Naive thymus-derived CD4-positive, alpha-beta T cell (primary cell): Measurements from ENCODE around the gene UPK2. TPM values are rescaled to one million over a fixed set of nuclear protein-coding genes. Genes with fewer than 3 reads are reported as not detected.

Experiments used
- ATAC-seq: fragments of 150-1000 bp; cut with Tn5 transposase; 2 replicates; pipeline ENCODE4 v1.10.0; 2021; ENCODE audit warnings: mild to moderate bottlenecking, moderate library complexity
- CTCF ChIA-PET: fragments of 350-600 bp; sonication (Branson Sonifier 250); formaldehyde crosslinking; loops from one replicate; lab custom pipeline; 2021; ENCODE audit warnings: antibody characterized with exemption; lab: Charles Lee
- POLR2A ChIA-PET: fragments of 350-600 bp; sonication (Branson Sonifier 250); formaldehyde crosslinking; loops from one replicate; lab custom pipeline; 2021; ENCODE audit warnings: antibody characterized with exemption, inconsistent platforms; lab: Charles Lee
- DNase-seq, 9 donors: peaks; one replicate each; pipeline versions ENCODE4 v3.0.0 to v3.0.0-alpha.2; 2020 to 2022; ENCODE audit warnings: mixed read lengths in 1 of 9
- H3K27ac ChIP-seq: one replicate; pipeline ENCODE4 v1.7.0; 2013; ENCODE audit warnings: mild to moderate bottlenecking, low read depth, low read length, moderate library complexity
- H3K27me3 ChIP-seq, 2 donors: one replicate each; pipeline ENCODE4 v1.7.0; 2013; ENCODE audit warnings: low read length in 2 of 2, mild to moderate bottlenecking in 2 of 2, moderate library complexity in 2 of 2; ENCODE audit not compliant: control insufficient read depth in 2 of 2, insufficient read depth in 2 of 2
- H3K36me3 ChIP-seq, 3 experiments: 1 replicate in 2 of 3; 2 replicates in 1 of 3; pipeline ENCODE4 v1.7.0; 2013; ENCODE audit warnings: low read length in 3 of 3, mild to moderate bottlenecking in 3 of 3, moderate library complexity in 1 of 3; ENCODE audit not compliant: insufficient read depth in 3 of 3, control insufficient read depth in 2 of 3
- H3K4me1 ChIP-seq, 2 donors: one replicate each; pipeline ENCODE4 v1.7.0; 2013; ENCODE audit warnings: low read length in 2 of 2, mild to moderate bottlenecking in 2 of 2, moderate library complexity in 1 of 2; ENCODE audit not compliant: control insufficient read depth in 2 of 2, insufficient read depth in 2 of 2
- H3K4me3 ChIP-seq: 2 replicates; pipeline ENCODE4 v1.7.0; 2013; ENCODE audit warnings: mild to moderate bottlenecking, low read length
- H3K9me3 ChIP-seq, 3 experiments: 1 replicate in 2 of 3; 2 replicates in 1 of 3; pipeline ENCODE4 v1.7.0; 2013; ENCODE audit warnings: low read length in 3 of 3; ENCODE audit not compliant: control insufficient read depth in 2 of 3
- H3K27ac Mint-ChIP-seq, 9 donors: one replicate each; pipeline ENCODE4 v1.8.0; 2020 to 2022; ENCODE audit warnings: mixed read lengths in 9 of 9, mild to moderate bottlenecking in 8 of 9, moderate library complexity in 5 of 9, inconsistent platforms in 2 of 9
- H3K27me3 Mint-ChIP-seq, 5 donors: one replicate each; pipeline ENCODE4 v1.8.0; 2021 to 2022; ENCODE audit warnings: mixed read lengths in 5 of 5, mild to moderate bottlenecking in 1 of 5
- H3K36me3 Mint-ChIP-seq, 5 donors: one replicate each; pipeline ENCODE4 v1.8.0; 2020 to 2022; ENCODE audit warnings: mixed read lengths in 5 of 5, mild to moderate bottlenecking in 3 of 5, inconsistent platforms in 1 of 5
- H3K4me1 Mint-ChIP-seq, 7 donors: one replicate each; pipeline ENCODE4 v1.8.0; 2020 to 2022; ENCODE audit warnings: mixed read lengths in 7 of 7, mild to moderate bottlenecking in 3 of 7, inconsistent platforms in 1 of 7
- H3K4me3 Mint-ChIP-seq, 10 donors: one replicate each; pipeline ENCODE4 v1.8.0; 2020 to 2022; ENCODE audit warnings: mild to moderate bottlenecking in 10 of 10, mixed read lengths in 10 of 10, moderate library complexity in 6 of 10, inconsistent platforms in 2 of 10
- H3K9me3 Mint-ChIP-seq, 11 donors: one replicate each; pipeline ENCODE4 v1.8.0; 2020 to 2022; ENCODE audit warnings: mixed read lengths in 11 of 11, mild to moderate bottlenecking in 4 of 11, inconsistent platforms in 1 of 11, moderate library complexity in 1 of 11
- intact Hi-C, 2 donors: fragments of 100-400 bp; cut with micrococcal nuclease; formaldehyde crosslinking; loops; one replicate each; pipeline ENCODE4 v1.15.1; 2023
- polyA plus RNA-seq, 2 donors: library from polyadenylated mRNA; unstranded; fragments of 300-500 nt; fragmentation: Illumina TruSeq; gene quantifications; one replicate each; pipeline ENCODE4 v1.2.3, GENCODE V29; 2021
- total RNA-seq, 6 experiments: library from RNA in 5 of 6; stranded (reverse) in 5 of 6; gene quantifications; 1 replicate in 5 of 6; 2 replicates in 1 of 6; pipeline ENCODE4 v1.2.3 and lab custom pipeline; 2021 to 2026

Gene UPK2
- total and polyA plus RNA-seq, 7 experiments from 2014 or later = 0.24 to 0.51 TPM; not detected in 5

DNA sequence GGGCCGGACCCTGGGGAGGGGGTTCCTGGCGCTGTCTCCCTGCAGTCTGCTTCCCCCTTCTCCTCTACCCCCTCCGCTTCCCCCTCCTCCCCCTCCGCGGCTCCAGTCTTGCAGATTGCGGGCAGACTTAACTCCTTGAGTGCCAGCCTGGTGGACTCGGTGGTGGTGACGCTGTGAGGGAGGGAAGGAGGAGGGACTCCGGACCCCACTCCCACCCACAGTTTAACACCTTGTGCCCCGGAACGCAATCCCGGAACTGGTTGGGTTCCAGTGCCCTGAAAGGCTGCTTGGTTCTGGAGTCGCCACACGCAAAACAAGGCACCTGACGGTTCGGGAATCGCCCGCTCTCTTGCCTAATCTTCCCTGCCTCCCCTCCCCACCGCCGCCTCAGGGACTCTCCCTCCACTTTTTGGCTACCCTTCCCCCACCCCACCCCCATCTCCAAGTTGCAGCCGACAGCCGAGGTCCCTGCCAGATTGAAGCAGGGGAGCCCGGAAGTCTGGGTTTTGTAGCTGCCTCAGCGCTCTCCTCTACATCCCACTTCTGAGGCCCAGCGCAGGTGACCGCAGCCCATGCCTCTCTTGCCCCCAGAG lies 26.5 kb upstream of the UPK2 start:
- peak overlapping the region; percentile 96 to 100 (median 99) for H3K27ac Mint-ChIP-seq
- peak in 8 of 9 donors; percentile 67 to 91 (median 84) for DNase-seq
- peak overlapping the region; percentile 81 for H3K4me3 ChIP-seq
- H3K36me3 ChIP-seq = peaks cover 0 to 14% (median 0%) of the 10 kb centered on the region in 3 experiments
- H3K27me3 Mint-ChIP-seq = peaks cover 0 to 2% (median 0%) of the 10 kb centered on the region in 5 donors
- ChIA-PET CTCF (interaction anchor here (0.5 to 2.9 kb wide), 12 partner anchors 10 to 430 kb away, joined by 3 to 16 read pairs (median 3); no protein-coding TSS in a partner anchor), POLR2A (interaction anchor here (0.7 to 5.0 kb wide), 15 partner anchors 10 to 237 kb away, joined by 3 to 76 read pairs (median 5); partner anchors contain the start of genes DDX6, SLC37A4 and VPS11)
- no peaks in the 10 kb centered on the region for H3K9me3 ChIP-seq
- H3K4me1 ChIP-seq = peaks cover 25 to 36% of the 10 kb centered on the region in 2 donors
- no peaks in the 10 kb centered on the region for H3K27me3 ChIP-seq
- peak overlapping the region; percentile 86 to 98 (median 95) for H3K4me3 Mint-ChIP-seq
- H3K27ac ChIP-seq = peak overlapping the region; percentile 96
- intact Hi-C loops = loop anchor here (1.0 to 5.0 kb wide), 14 partner anchors 27 to 707 kb away; partner anchors contain the start of genes KMT2A (in 2 of the 2), UPK2 (in 2 of the 2), ARCN1 (in 1 of the 2) and C2CD2L (in 1 of the 2)
- peaks cover 0 to 7% (median 0%) of the 10 kb centered on the region in 11 donors for H3K9me3 Mint-ChIP-seq
- peaks cover 0 to 5% (median 0%) of the 10 kb centered on the region in 5 donors for H3K36me3 Mint-ChIP-seq
- peak; percentile 23 for ATAC-seq
- H3K4me1 Mint-ChIP-seq = peaks cover 27 to 54% (median 46%) of the 10 kb centered on the region in 7 donors

DNA sequence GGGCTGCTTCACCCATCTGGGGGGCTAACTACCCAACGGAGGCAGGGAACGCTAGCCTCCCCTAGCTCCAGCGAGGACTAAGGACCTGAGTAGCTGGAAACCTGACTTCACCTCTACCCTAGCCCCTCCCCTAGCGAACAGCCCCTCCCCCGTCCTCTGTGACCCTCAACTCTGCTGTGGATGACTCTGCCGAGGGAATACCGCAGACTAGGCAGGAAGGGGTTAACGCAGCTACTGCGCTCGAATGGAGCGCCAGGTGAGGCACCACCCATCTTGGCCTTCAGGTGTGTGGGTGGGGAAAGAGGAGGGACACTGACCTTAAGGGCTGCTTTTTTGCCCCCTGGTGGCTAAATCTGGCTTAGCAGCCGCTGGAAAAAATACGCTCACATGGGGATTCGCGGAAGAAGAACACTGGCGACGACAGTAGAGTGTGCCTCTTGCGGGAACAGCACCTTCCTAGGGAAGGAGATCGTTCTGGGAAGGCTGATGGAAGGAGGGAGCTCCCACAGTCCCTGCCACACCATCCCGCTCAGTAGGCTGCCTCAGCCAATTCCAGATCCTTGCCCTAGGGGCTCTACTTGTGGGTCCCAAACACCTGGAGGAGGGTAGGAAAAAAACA lies 25.9 kb upstream of the UPK2 start:
- Histone ChIP-seq H3K27me3 (no peaks in the 10 kb centered on the region), H3K36me3 (peaks cover 0 to 7% (median 0%) of the 10 kb centered on the region in 3 experiments), H3K4me1 (peaks cover 25 to 36% of the 10 kb centered on the region in 2 donors), H3K4me3 (peak overlapping the region; percentile 81), H3K9me3 (no peaks in the 10 kb centered on the region), H3K27ac (peak overlapping the region; percentile 96)
- intact Hi-C loops = loop anchor here (1.0 kb wide), 3 partner anchors 26 to 271 kb away; partner anchors contain the start of gene UPK2 (in 1 of the 2)
- H3K4me3 Mint-ChIP-seq = peak overlapping the region; percentile 86 to 98 (median 95)
- H3K27ac Mint-ChIP-seq = peak overlapping the region; percentile 96 to 100 (median 99)
- H3K27me3 Mint-ChIP-seq = peaks cover 0 to 2% (median 0%) of the 10 kb centered on the region in 5 donors
- peak; percentile 73 to 90 (median 87) for DNase-seq
- ATAC-seq = peak; percentile 24
- peaks cover 0 to 5% (median 0%) of the 10 kb centered on the region in 5 donors for H3K36me3 Mint-ChIP-seq
- peaks cover 27 to 54% (median 46%) of the 10 kb centered on the region in 7 donors for H3K4me1 Mint-ChIP-seq
- CTCF ChIA-PET = interaction anchor here (0.5 to 2.9 kb wide), 13 partner anchors 9 to 431 kb away, joined by 3 to 16 read pairs (median 3); no protein-coding TSS in a partner anchor
- peaks cover 0 to 7% (median 0%) of the 10 kb centered on the region in 11 donors for H3K9me3 Mint-ChIP-seq
- POLR2A ChIA-PET = interaction anchor here (0.7 to 5.0 kb wide), 14 partner anchors 10 to 238 kb away, joined by 3 to 76 read pairs (median 5); partner anchors contain the start of genes DDX6, SLC37A4 and VPS11

DNA sequence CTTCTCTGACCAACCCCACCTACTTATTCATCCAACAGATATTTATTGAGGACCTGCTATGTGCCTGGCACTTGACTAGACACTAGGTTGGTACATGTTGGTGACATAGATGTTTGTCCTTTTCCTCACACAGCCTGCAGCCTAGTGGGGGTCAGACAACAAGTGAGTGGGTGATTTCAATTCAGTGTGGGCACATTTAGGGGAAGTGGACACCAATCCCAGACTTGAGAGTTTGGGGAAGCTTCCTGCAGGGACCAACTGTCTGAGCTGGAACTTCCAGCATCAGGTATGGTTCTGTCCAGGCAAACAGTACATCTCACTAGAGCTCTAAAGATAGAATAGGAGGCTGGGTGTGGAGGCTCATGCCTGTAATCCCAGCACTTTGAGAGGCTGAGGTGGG lies 24.5 kb upstream of the UPK2 start:
- H3K27me3 Mint-ChIP-seq = no peaks in the 10 kb centered on the region

DNA sequence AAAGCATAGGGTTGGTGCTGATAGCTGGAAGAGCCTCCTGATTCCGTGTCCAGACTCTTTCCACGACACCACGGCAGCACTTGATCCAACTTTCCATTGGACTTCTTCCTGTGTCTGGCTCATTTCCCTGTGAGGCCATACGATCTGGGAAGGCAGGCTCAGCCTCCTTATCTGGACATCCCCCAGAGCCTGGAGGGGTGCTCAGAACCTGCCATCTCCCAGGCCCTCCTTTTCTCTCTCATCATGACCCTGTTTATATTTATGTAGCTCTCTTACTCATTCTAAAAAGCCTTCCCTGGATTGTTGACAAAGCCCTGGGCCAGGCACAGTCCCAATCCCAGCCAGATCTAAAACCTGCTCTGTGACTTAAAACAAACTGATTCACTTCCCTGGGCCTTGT lies 22.6 kb upstream of the UPK2 start:
- CTCF ChIA-PET = no interaction called here
- intact Hi-C loops = no loop called here
- Mint-ChIP-seq H3K36me3 (no peaks in the 10 kb centered on the region), H3K27ac (peak overlapping the region in 8 of 9 donors; percentile 62 to 81 (median 76)), H3K4me1 (peaks cover 14 to 43% (median 39%) of the 10 kb centered on the region in 7 donors), H3K9me3 (peaks cover 0 to 2% (median 0%) of the 10 kb centered on the region in 11 donors), H3K4me3 (peak overlapping the region in 1 of 10 donors; percentile 25), H3K27me3 (peaks cover 0 to 3% (median 0%) of the 10 kb centered on the region in 5 donors)
- H3K4me1 ChIP-seq = peaks cover 9 to 21% of the 10 kb centered on the region in 2 donors
- H3K36me3 ChIP-seq = peaks cover 0 to 6% (median 0%) of the 10 kb centered on the region in 3 experiments
- no peaks in the 10 kb centered on the region for H3K9me3 ChIP-seq
- no peaks in the 10 kb centered on the region for H3K27me3 ChIP-seq
- H3K4me3 ChIP-seq = no peak overlapping the region
- no peak overlapping the region for H3K27ac ChIP-seq
- DNase-seq (no peak), ATAC-seq (no peak)
- POLR2A ChIA-PET = interaction anchor here (0.6 kb wide), 1 partner anchor 33 kb away, joined by 3 read pairs; no protein-coding TSS in a partner anchor

More for the DNA sequence above, 24.5 kb upstream of the UPK2 start:
- CTCF ChIA-PET = interaction anchor here (0.5 to 2.9 kb wide), 6 partner anchors 8 to 280 kb away, joined by 3 to 16 read pairs (median 4); partner anchors contain the start of gene DDX6
- peak overlapping the region; percentile 96 for H3K27ac ChIP-seq
- Mint-ChIP-seq H3K36me3 (peaks cover 0 to under 1% (median 0%) of the 10 kb centered on the region in 5 donors), H3K27ac (peak overlapping the region in 8 of 9 donors; percentile 96 to 100 (median 100)), H3K4me3 (peak overlapping the region in 5 of 10 donors; percentile 86 to 97 (median 94)), H3K9me3 (peaks cover 0 to 2% (median 0%) of the 10 kb centered on the region in 11 donors), H3K4me1 (peaks cover 22 to 49% (median 42%) of the 10 kb centered on the region in 7 donors)
- no peaks in the 10 kb centered on the region for H3K9me3 ChIP-seq
- no peaks in the 10 kb centered on the region for H3K27me3 ChIP-seq
- no peak overlapping the region for H3K4me3 ChIP-seq
- ATAC-seq (no peak), DNase-seq (no peak)
- POLR2A ChIA-PET = interaction anchor here (0.6 to 5.0 kb wide), 4 partner anchors 12 to 881 kb away, joined by 3 to 76 read pairs (median 7); partner anchors contain the start of gene DDX6
- peaks cover 24 to 36% of the 10 kb centered on the region in 2 donors for H3K4me1 ChIP-seq
- intact Hi-C loops = no loop called here
- peaks cover 0 to 6% (median 0%) of the 10 kb centered on the region in 3 experiments for H3K36me3 ChIP-seq

- Histone ChIP-seq H3K4me3 (no peak overlapping the region), H3K4me1 (peaks cover 12 to 35% of the 10 kb centered on the region in 2 donors), H3K36me3 (no peaks in the 10 kb centered on the region), H3K9me3 (no peaks in the 10 kb centered on the region), H3K27ac (no peak overlapping the region), H3K27me3 (no peaks in the 10 kb centered on the region)
- DNase-seq (no peak), ATAC-seq (no peak)
- CTCF ChIA-PET = no interaction called here
- intact Hi-C loops = no loop called here
- peaks cover 30 to 58% (median 55%) of the 10 kb centered on the region in 7 donors for H3K4me1 Mint-ChIP-seq
- no peaks in the 10 kb centered on the region for H3K9me3 Mint-ChIP-seq
- no peaks in the 10 kb centered on the region for H3K36me3 Mint-ChIP-seq
- H3K4me3 Mint-ChIP-seq = no peak overlapping the region
- peak overlapping the region in 5 of 9 donors; percentile 21 to 86 (median 62) for H3K27ac Mint-ChIP-seq
- POLR2A ChIA-PET = interaction anchor here (0.5 to 1.2 kb wide), 5 partner anchors 9 to 157 kb away, joined by 3 to 4 read pairs (median 3); no protein-coding TSS in a partner anchor
- H3K27me3 Mint-ChIP-seq = peaks cover 0 to 3% (median 0%) of the 10 kb centered on the region in 5 donors
Observed at GRCh38 chr11:118935376-118935775, 20.7 kb upstream of the UPK2 start.
